GM12878 (cell line): ENCODE results near the gene LMNB1. TPM values are rescaled to one million over a fixed set of nuclear protein-coding genes. Genes with fewer than 3 reads are reported as not detected.

Experiments used
- ATAC-seq: fragments of 200-7000 bp; cut with Tn5 transposase; 3 replicates; pipeline ENCODE4 v1.9.1; 2020; ENCODE audit warnings: mild to moderate bottlenecking, moderate library complexity
- BruUV-seq: library from RNA; stranded (reverse); fragments of 400-500 nt; replicated peaks from 2 replicates; lab custom pipeline; 2021; lab: Mats Ljungman, UMichigan
- CTCF ChIA-PET: fragments of 300-600 bp; sonication (Branson Sonifier 250); formaldehyde crosslinking; extraction: SDS; loops from one replicate; lab custom pipeline; 2021; ENCODE audit warnings: inconsistent platforms; lab: Yijun Ruan, JAX
- POLR2A ChIA-PET: fragments of 350-600 bp; formaldehyde crosslinking; extraction: SDS; loops from one replicate; lab custom pipeline; 2021; ENCODE audit warnings: inconsistent platforms; lab: Charles Lee
- RAD21 ChIA-PET: fragments of 300-600 bp; sonication (Branson Sonifier 250); formaldehyde crosslinking; loops from one replicate; lab custom pipeline; 2023; ENCODE audit warnings: antibody characterized with exemption; ENCODE audit not compliant: unreplicated experiment; lab: Charles Lee
- SMC1A ChIA-PET: fragments of 300-600 bp; sonication (Branson Sonifier 250); formaldehyde crosslinking; loops from one replicate; lab custom pipeline; 2023; ENCODE audit not compliant: unreplicated experiment, uncharacterized antibody; lab: Charles Lee
- DNase-seq: peaks from one replicate; pipeline ENCODE4 v3.0.0-alpha.2; 2011; ENCODE audit warnings: low read depth, low spot score
- FAIRE-seq: peaks from 3 replicates; lab custom pipeline; 2011; peaks lifted over from hg19 to GRCh38; lab: Jason Lieb, UNC
- H2AFZ ChIP-seq: 2 replicates; pipeline ENCODE4 v1.6.0; 2011; ENCODE audit warnings: low read depth, low read length, control low read depth; ENCODE audit not compliant: control insufficient read depth
- H3K27ac ChIP-seq: 2 replicates; pipeline ENCODE4 v1.5.1; 2011; ENCODE audit warnings: control low read depth; ENCODE audit not compliant: control insufficient read depth, insufficient read depth
- H3K27me3 ChIP-seq, 2 experiments: replicated peaks in 1 of 2; 2 replicates each; pipeline versions ENCODE4 v1.6.0 to v1.6.1; 2011; ENCODE audit warnings: low read length in 1 of 2; ENCODE audit not compliant: control insufficient read depth in 2 of 2, insufficient read depth in 2 of 2
- H3K36me3 ChIP-seq, 2 experiments: 2 replicates each; pipeline ENCODE4 v1.5.1; 2011; ENCODE audit warnings: low read length in 1 of 2; ENCODE audit not compliant: control insufficient read depth in 2 of 2, insufficient read depth in 2 of 2
- H3K4me1 ChIP-seq: 2 replicates; pipeline ENCODE4 v1.6.1; 2011; ENCODE audit warnings: mild to moderate bottlenecking, low read length, moderate library complexity, mixed read lengths; ENCODE audit not compliant: control insufficient read depth, insufficient read depth
- H3K4me2 ChIP-seq: 2 replicates; pipeline ENCODE4 v1.6.0; 2011; ENCODE audit warnings: control low read depth; ENCODE audit not compliant: control insufficient read depth, insufficient read depth
- H3K4me3 ChIP-seq: fragments of 200-600 bp; sonication (generic); 2 replicates; pipeline ENCODE4 v1.5.1; 2016
- H3K79me2 ChIP-seq: 2 replicates; pipeline ENCODE4 v1.6.0; 2011; ENCODE audit warnings: low read length; ENCODE audit not compliant: control insufficient read depth, insufficient read depth
- H3K9ac ChIP-seq: 2 replicates; pipeline ENCODE4 v1.8.0; 2011; ENCODE audit warnings: low read length, control low read depth, mixed read lengths; ENCODE audit not compliant: control insufficient read depth, insufficient read depth
- H3K9me3 ChIP-seq: replicated peaks from 3 replicates; pipeline ENCODE4 v1.5.1; 2011; ENCODE audit warnings: mild to moderate bottlenecking, low read length; ENCODE audit not compliant: control insufficient read depth, insufficient read depth
- H4K20me1 ChIP-seq: 2 replicates; pipeline ENCODE4 v1.6.0; 2011; ENCODE audit not compliant: control insufficient read depth, insufficient read depth
- ASH2L ChIP-seq: fragments of 300-600, 200-600 bp; sonication (generic); IDR thresholded peaks from 2 replicates; pipeline ENCODE4 v1.6.1; 2017; ENCODE audit warnings: low read depth, mild to moderate bottlenecking, borderline replicate concordance
- BMI1 ChIP-seq: fragments of 450-650 bp; IDR thresholded peaks from 2 replicates; pipeline ENCODE4 v1.6.1; 2016; ENCODE audit warnings: mild to moderate bottlenecking, moderate library complexity, borderline replicate concordance
- CHD2 ChIP-seq: IDR thresholded peaks from 2 replicates; pipeline ENCODE4 v1.6.1; 2011; ENCODE audit warnings: low read depth, low read length, improper control_type of control experiment, borderline replicate concordance
- FOXK2 ChIP-seq: fragments of 450-650 bp; IDR thresholded peaks from 2 replicates; pipeline ENCODE4 v1.6.1; 2017; ENCODE audit warnings: mild to moderate bottlenecking, moderate library complexity
- JUND ChIP-seq: IDR thresholded peaks from 2 replicates; pipeline ENCODE4 v1.6.1; 2012; ENCODE audit warnings: low read depth, mild to moderate bottlenecking, low read length, improper control_type of control experiment, moderate library complexity
- PRDM15 ChIP-seq: fragments of 450-650 bp; formaldehyde crosslinking; IDR thresholded peaks from 2 replicates; pipeline ENCODE4 v1.4.0; 2020; ENCODE audit warnings: mild to moderate bottlenecking, moderate library complexity
- ZNF207 ChIP-seq: fragments of 450-650 bp; IDR thresholded peaks from 2 replicates; pipeline ENCODE4 v1.6.1; 2014; ENCODE audit warnings: antibody characterized with exemption, mild to moderate bottlenecking, borderline replicate concordance
- WGBS: methylation state at CpG from one replicate; pipeline ENCODE4 v1.1.6; 2016; ENCODE audit warnings: low lambda C conversion rate; ENCODE audit not compliant: insufficient replicate concordance, insufficient coverage; ENCODE audit errors: missing lambda C conversion rate; 5-methylcytosine and 5-hydroxymethylcytosine counted together
- in situ Hi-C: fragments of 300-500 bp; cut with MboI; formaldehyde crosslinking; loops from 9 replicates; pipeline ENCODE4 v1.14.3; 2018; ENCODE audit warnings: mixed read lengths
- intact Hi-C: fragments of 100-400 bp; cut with micrococcal nuclease; formaldehyde crosslinking; loops from one replicate; pipeline ENCODE4 v1.14.2; 2022; ENCODE audit not compliant: unreplicated experiment
- polyA plus RNA-seq, 11 experiments: library from polyadenylated mRNA; depleted of rRNA in 4 of 11; unstranded in 6 of 11; stranded (reverse) in 5 of 11; fragments of >200 nt; fragmentation: Nextera tagmentation in 4 of 11; fragmentation: Illumina TruSeq in 1 of 11; extraction: Ambion mirVana in 4 of 11; extraction: Trizol in 1 of 11; gene quantifications; 1 replicate in 1 of 11; 2 replicates in 10 of 11; pipeline versions ENCODE4 v1.2.1 to v1.2.3, GENCODE V29; 2011 to 2016; ENCODE audit warnings: inconsistent platforms in 2 of 11, missing spikeins in 2 of 11, low read depth in 1 of 11
- total RNA-seq, 4 experiments: library from RNA; depleted of rRNA in 3 of 4; stranded (reverse); fragments of >200 nt in 3 of 4; fragmentation: Illumina TruSeq in 1 of 4; extraction: Trizol in 1 of 4; gene quantifications; 2 replicates each; pipeline versions ENCODE4 v1.2.1 to v1.2.3, GENCODE V29; 2013 to 2021

The LMNB1 gene
- total and polyA plus RNA-seq, 10 of the 15 experiments (the other 5 are each of a cell fraction or from before 2014, with no cell fraction given), result 7.0 to 185 (median 86.4) TPM

GRCh38 chr5:126847826-126848251 is 70.9 kb downstream of the LMNB1 start:
- CTCF ChIA-PET, result interaction anchor here (2.4 kb wide), 1 partner anchor 10 kb away, joined by 7 read pairs; no protein-coding TSS in a partner anchor
- no peak overlapping the region for H3K4me3 ChIP-seq
- no peak for TF ChIP-seq JUND
- TF ChIP-seq ASH2L, result no peak
- TF ChIP-seq, all 136 proteins: peak for 0
- 98% methylated on average over 3 of the region's 3 CpGs for WGBS
- no peaks in the 10 kb centered on the region for H3K27me3 ChIP-seq
- ChIA-PET RAD21 (interaction anchor here (0.5 kb wide), 1 partner anchor 1862 kb away, joined by 3 read pairs; no protein-coding TSS in a partner anchor), POLR2A (no interaction called here), SMC1A (interaction anchor here (0.6 to 2.3 kb wide), 4 partner anchors 17 to 406 kb away, joined by 3 to 5 read pairs (median 3); no protein-coding TSS in a partner anchor)
- FAIRE-seq (no peak), DNase-seq (no peak), ATAC-seq (no peak)
- peaks cover 12% of the 10 kb centered on the region for H3K4me1 ChIP-seq
- H2AFZ ChIP-seq, result no peak overlapping the region
- intact Hi-C loops (loop anchor here (5.0 to 10.0 kb wide), 3 partner anchors 177 to 647 kb away; no protein-coding TSS in a partner anchor), in situ Hi-C loops (no loop called here)
- H3K27ac ChIP-seq, result no peak overlapping the region
- no peaks in the 10 kb centered on the region for H3K36me3 ChIP-seq
- no TSS peak for BruUV-seq
- H4K20me1 ChIP-seq, result no peaks in the 10 kb centered on the region
- H3K79me2 ChIP-seq, result no peaks in the 10 kb centered on the region
- H3K9ac ChIP-seq, result no peak overlapping the region
- H3K9me3 ChIP-seq, result no peaks in the 10 kb centered on the region
- no peak overlapping the region for H3K4me2 ChIP-seq

- CTCF ChIA-PET, result interaction anchor here (1.1 to 2.4 kb wide), 2 partner anchors 11 to 182 kb away, joined by 3 to 7 read pairs; no protein-coding TSS in a partner anchor
- 83% methylated on average over 8 of the region's 8 CpGs for WGBS
- no peaks in the 10 kb centered on the region for H3K27me3 ChIP-seq
- no peaks in the 10 kb centered on the region for H4K20me1 ChIP-seq
- FAIRE-seq, result no peak
- POLR2A ChIA-PET, result no interaction called here
- intact Hi-C loops (loop anchor here (5.0 to 10.0 kb wide), 3 partner anchors 177 to 647 kb away; no protein-coding TSS in a partner anchor), in situ Hi-C loops (no loop called here)
- no peak for DNase-seq
- SMC1A ChIA-PET, result interaction anchor here (0.6 to 2.3 kb wide), 3 partner anchors 17 to 405 kb away, joined by 3 to 5 read pairs (median 3); no protein-coding TSS in a partner anchor
- H3K36me3 ChIP-seq, result no peaks in the 10 kb centered on the region
- H3K9me3 ChIP-seq, result no peaks in the 10 kb centered on the region
- TF ChIP-seq PRDM15 (CRISPR knock-in tag), result no peak
- TF ChIP-seq CHD2, result no peak
- no peak for TF ChIP-seq BMI1
- no peak for TF ChIP-seq ZNF207
- no peak for TF ChIP-seq FOXK2
- TF ChIP-seq, all 136 proteins: peak for 0
- Histone ChIP-seq H2AFZ (no peak overlapping the region), H3K4me1 (peaks cover 12% of the 10 kb centered on the region), H3K27ac (no peak overlapping the region), H3K9ac (no peak overlapping the region), H3K4me3 (no peak overlapping the region), H3K4me2 (no peak overlapping the region), H3K79me2 (no peaks in the 10 kb centered on the region)
- RAD21 ChIA-PET, result no interaction called here
- no peak for ATAC-seq
- no TSS peak for BruUV-seq
Observed at GRCh38 chr5:126848253-126848652, 71.3 kb downstream of the LMNB1 start.
